ENCODE results near the gene CYP4V2.

Gene CYP4V2

GRCh38 chr4:186216465-186217024 is 25.2 kb downstream of the CYP4V2 start:
- no peak for DNase-seq (ENCODE audit: insufficient read length)
- no peak for TF ChIP-seq TAF1 (IDR thresholded peaks at IDR 0.05; ENCODE audit: borderline replicate concordance, low read depth, low read length)
- TF ChIP-seq POLR2A (IDR thresholded peaks at IDR 0.05; ENCODE audit: low read depth, low read length), result no peak
- no peak for TF ChIP-seq POLR2AphosphoS5 (IDR thresholded peaks at IDR 0.05; ENCODE audit: low read depth, low read length)
- no peak for FAIRE-seq

GRCh38 chr4:186217733-186218293 is 26.4 kb downstream of the CYP4V2 start:
- TF ChIP-seq TAF1 (IDR thresholded peaks at IDR 0.05; ENCODE audit: borderline replicate concordance, low read depth, low read length) (no peak), POLR2A (IDR thresholded peaks at IDR 0.05; ENCODE audit: low read depth, low read length) (no peak), POLR2AphosphoS5 (IDR thresholded peaks at IDR 0.05; ENCODE audit: low read depth, low read length) (no peak)
- DNase-seq (ENCODE audit: insufficient read length) (no peak), FAIRE-seq (no peak)

GRCh38 chr4:186221624-186222023 is 30.3 kb downstream of the CYP4V2 start:
- FAIRE-seq (no peak), DNase-seq (ENCODE audit: insufficient read length) (no peak)
- TF ChIP-seq POLR2A (IDR thresholded peaks at IDR 0.05; ENCODE audit: low read depth, low read length) (no peak), POLR2AphosphoS5 (IDR thresholded peaks at IDR 0.05; ENCODE audit: low read depth, low read length) (no peak), TAF1 (IDR thresholded peaks at IDR 0.05; ENCODE audit: borderline replicate concordance, low read depth, low read length) (no peak)

DNA sequence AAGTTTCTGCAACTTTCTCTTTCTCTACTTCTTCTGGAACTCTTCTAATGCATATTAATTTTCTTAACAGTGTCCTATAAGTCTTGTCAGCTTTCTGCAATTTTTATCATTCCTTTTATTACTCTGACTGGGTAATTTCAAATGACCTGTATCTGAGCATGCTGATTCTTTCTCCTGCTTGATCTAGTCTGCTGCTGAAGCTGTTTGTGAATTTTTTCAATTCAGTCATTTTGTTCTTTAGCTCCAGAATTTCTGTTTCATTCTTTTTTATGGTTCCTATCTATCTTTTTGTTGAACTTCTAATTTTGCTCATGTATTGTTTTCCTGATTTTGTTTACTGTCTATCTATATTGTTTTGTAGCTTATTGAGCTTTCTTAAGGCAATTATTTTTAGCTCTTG is 34.5 kb downstream of the CYP4V2 start:
- DNase-seq (ENCODE audit: insufficient read length) (no peak), FAIRE-seq (no peak)
- no peak for TF ChIP-seq POLR2AphosphoS5 (IDR thresholded peaks at IDR 0.05; ENCODE audit: low read depth, low read length)
- TF ChIP-seq TAF1 (IDR thresholded peaks at IDR 0.05; ENCODE audit: borderline replicate concordance, low read depth, low read length), result no peak
- TF ChIP-seq POLR2A (IDR thresholded peaks at IDR 0.05; ENCODE audit: low read depth, low read length), result no peak

DNA sequence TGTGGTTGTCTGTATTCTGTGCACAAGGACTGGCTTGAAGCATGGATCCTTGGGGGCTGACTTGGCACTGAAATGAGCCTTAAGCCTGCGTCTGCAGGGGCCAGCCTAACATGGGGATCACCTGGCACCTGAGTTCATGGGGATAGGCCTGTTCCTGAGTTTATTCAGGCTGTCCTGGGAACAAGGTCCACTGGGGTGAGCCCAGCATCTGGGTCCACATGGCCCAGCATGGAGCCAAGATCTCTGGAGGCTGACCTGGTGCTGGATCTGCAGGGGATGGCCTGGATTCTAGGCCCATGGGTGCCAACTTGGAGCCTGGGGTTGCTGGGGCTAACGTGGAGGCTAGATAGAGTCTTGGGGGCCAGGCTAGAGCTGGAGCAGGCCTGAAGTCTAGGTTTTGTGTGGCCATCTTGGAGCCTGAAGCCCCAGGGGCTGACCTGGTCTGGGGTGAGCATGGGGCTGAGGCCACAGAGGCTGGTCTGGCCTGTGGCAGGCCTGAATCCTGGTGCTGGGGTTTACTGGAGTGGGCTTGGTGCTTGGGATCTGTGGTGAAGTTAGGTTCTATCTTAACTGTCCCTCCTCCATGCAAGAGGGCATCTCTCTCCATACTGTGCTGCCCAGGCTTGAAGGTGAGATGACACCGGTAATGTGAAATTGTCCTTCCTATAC is 35.3 kb downstream of the CYP4V2 start:
- no peak for DNase-seq (ENCODE audit: insufficient read length)
- no peak for FAIRE-seq
- TF ChIP-seq POLR2AphosphoS5 (IDR thresholded peaks at IDR 0.05; ENCODE audit: low read depth, low read length) (no peak), POLR2A (IDR thresholded peaks at IDR 0.05; ENCODE audit: low read depth, low read length) (no peak)

DNA sequence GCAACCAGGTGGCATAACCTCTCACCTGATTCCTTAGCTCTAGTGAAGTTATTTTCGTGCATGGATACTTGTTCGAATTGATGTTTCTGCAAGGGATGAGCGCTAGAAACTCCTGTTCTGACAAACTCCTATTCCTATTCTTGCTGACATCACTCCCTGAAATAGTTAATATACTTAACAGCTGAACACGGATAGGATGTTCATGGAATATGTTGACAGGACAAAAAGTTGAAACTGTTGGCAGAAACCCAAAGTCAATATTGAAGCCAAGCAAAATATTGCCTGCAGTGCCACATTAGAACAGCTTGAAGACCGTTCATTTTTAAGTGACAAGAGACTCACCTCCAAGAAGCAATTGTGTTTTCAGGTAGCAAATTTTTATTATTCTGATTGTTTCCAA is 35.9 kb downstream of the CYP4V2 start, which contains the start of gene KLKB1:
KLKB1 (plus strand) TSS at position 287 of the 400 bp plus-strand sequence. CDS start 689 bp downstream, outside the sequence.
- TF ChIP-seq POLR2AphosphoS5 (IDR thresholded peaks at IDR 0.05; ENCODE audit: low read depth, low read length) (no peak), TAF1 (IDR thresholded peaks at IDR 0.05; ENCODE audit: borderline replicate concordance, low read depth, low read length) (no peak), POLR2A (IDR thresholded peaks at IDR 0.05; ENCODE audit: low read depth, low read length) (no peak)
- FAIRE-seq (no peak), DNase-seq (ENCODE audit: insufficient read length) (no peak)

- no peak for FAIRE-seq
- TF ChIP-seq POLR2A (IDR thresholded peaks at IDR 0.05; ENCODE audit: low read depth, low read length) (no peak), POLR2AphosphoS5 (IDR thresholded peaks at IDR 0.05; ENCODE audit: low read depth, low read length) (no peak), TAF1 (IDR thresholded peaks at IDR 0.05; ENCODE audit: borderline replicate concordance, low read depth, low read length) (no peak)
- no peak for DNase-seq (ENCODE audit: insufficient read length)
Observed at GRCh38 chr4:186227744-186228513, 36.6 kb downstream of the CYP4V2 start.

DNA sequence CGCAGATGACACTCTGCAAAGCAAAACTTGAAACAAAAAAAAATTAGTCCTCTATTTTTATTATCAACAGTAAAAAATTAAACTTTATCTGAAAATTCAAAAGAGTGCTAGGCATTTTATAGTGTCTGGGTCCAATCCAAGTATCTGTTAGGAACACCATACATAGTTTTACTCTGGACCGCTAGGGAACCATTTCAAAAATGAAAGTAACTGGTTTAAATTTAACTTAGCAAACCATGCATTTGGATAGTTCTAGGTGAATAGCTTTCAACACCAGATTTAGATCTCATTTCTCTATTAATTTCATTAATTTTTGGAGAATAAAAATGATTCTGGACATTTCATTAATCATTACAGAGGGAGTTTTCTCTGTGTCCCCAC is 37.1 kb downstream of the CYP4V2 start:
- no peak for TF ChIP-seq TAF1 (IDR thresholded peaks at IDR 0.05; ENCODE audit: borderline replicate concordance, low read depth, low read length)
- DNase-seq (ENCODE audit: insufficient read length), result no peak
- no peak for FAIRE-seq

- no peak for FAIRE-seq
- no peak for DNase-seq (ENCODE audit: insufficient read length)
- no peak for TF ChIP-seq TAF1 (IDR thresholded peaks at IDR 0.05; ENCODE audit: borderline replicate concordance, low read depth, low read length)
- TF ChIP-seq POLR2A (IDR thresholded peaks at IDR 0.05; ENCODE audit: low read depth, low read length), result no peak
- TF ChIP-seq POLR2AphosphoS5 (IDR thresholded peaks at IDR 0.05; ENCODE audit: low read depth, low read length), result no peak
Observed at GRCh38 chr4:186234367-186234766, 43.0 kb downstream of the CYP4V2 start.

GRCh38 chr4:186236126-186236525 is 44.8 kb downstream of the CYP4V2 start:
- DNase-seq (ENCODE audit: insufficient read length) (no peak), FAIRE-seq (no peak)
- no peak for TF ChIP-seq TAF1 (IDR thresholded peaks at IDR 0.05; ENCODE audit: borderline replicate concordance, low read depth, low read length)

- DNase-seq (ENCODE audit: insufficient read length) (no peak), FAIRE-seq (no peak)
- TF ChIP-seq POLR2A (IDR thresholded peaks at IDR 0.05; ENCODE audit: low read depth, low read length), result no peak
- TF ChIP-seq TAF1 (IDR thresholded peaks at IDR 0.05; ENCODE audit: borderline replicate concordance, low read depth, low read length), result no peak
- TF ChIP-seq POLR2AphosphoS5 (IDR thresholded peaks at IDR 0.05; ENCODE audit: low read depth, low read length), result no peak
Observed at GRCh38 chr4:186240452-186240847, 49.1 kb downstream of the CYP4V2 start.
